HG03039 (cell line): ENCODE data around the gene PARVB.

Experiments used
- ATAC-seq: cut with Tn5 transposase; IDR thresholded peaks from one replicate; pipeline ENCODE4 v1.9.1; 2021; ENCODE audit warnings: mild to moderate bottlenecking, moderate library complexity; ENCODE audit not compliant: unreplicated experiment

The PARVB gene

DNA sequence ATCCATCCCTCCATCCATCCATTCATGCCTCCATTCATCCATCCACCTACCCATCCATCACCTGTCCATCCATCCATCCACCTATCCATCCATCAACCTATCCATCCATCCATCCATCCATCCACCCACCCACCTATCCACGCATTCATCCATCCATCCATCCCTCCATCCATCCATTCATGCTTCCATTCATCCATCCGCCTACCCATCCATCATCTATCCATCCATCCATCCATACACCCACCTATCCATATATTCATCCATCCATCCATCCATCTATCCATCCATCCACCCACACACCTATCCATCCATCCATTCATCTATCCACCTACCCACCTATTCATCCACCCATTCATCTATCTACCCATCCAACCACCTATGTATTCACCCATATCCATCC is 170.5 kb downstream of the PARVB start:
- no peak for ATAC-seq

DNA sequence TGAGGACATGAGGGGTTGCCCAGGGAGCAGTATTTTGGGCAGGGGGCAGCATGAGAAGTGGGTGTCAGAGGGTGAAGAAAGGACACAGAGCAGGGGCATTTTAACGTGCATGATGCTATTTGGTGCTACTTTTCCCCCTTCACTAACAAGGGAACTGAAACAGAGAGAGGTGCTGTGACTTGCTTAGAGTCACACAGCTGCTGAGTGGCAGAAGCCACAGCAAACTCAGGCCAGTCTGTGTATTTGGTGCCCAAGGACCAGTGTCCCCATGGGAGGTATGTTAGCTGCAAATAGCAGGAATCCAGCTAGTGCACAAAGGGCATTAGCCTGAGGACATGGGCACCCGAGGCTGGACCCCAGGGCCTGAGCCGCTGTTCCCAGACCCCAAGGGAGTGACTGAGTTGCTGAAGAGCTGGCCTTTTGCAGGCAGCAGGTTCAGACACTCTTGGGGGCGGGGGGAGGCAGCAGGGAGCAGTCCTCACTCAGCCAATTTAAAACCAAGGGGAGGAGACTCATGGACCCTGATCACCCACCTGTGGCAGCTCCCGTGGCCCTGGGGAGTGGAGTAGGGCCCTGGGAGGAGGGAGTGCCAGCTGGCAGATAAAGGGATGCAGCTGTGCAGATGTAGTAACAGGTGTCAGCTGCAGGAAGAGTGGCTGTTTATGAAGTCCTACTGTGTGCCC is 171.2 kb downstream of the PARVB start:
- ATAC-seq: no peak

DNA sequence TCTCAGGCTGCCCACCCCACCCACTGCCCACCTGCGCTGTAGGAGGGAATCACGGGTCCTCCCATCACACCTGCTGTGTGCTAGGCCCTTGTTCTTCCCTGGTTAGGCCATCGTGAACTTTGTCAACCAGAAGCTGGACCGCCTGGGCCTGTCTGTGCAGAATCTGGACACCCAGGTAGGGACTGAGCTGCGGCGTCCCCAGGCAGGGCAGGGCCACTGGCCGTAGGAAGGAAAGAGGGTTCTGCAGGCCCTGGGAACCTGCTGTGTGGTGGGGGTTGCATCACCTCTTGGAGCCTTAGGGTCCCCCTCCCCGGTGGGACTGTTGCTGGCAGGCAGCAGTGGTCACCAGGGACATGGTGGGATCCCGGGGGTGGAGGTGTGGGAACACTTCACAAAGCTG is 172.1 kb downstream of the PARVB start:
- ATAC-seq: no peak

DNA sequence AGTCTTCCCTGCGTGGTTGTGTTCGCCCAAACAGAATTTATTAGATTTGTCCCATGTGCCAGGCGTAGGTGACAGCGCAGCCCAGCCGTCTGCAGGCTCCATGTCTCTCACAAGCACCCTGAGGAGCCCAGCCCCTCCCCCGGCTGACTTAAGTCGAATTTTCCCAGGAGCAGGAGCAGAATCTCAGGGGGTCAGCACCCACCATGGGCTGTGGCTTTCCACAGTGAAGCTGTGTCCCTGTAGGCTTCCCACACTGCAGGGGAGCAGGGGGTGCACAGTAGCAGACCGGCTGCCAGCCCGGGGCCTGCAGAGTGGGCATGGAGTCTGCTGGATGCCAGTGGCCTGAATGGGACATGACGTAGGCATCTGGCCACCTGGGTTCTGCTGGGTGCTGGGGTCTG is 172.6 kb downstream of the PARVB start:
- ATAC-seq: no peak

DNA sequence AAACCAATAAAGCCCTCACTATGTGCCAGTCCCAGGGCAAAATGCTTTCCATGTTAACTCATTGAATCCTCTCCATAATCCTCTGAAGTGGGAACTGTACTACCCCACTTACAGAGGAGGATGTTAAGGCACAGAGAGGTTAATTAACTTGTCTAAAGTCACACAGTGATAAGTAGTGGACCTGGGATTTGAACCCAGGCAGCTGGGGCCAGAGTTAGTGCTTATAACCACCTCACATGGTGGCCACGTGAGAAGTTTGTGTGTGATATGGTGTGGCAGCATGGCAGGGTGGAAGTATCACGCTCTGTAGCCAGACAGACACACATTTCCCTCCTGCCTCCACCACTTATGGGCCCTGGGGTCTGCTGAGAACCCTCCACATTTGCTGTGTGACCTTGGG is 173.2 kb downstream of the PARVB start:
- ATAC-seq: no peak

DNA sequence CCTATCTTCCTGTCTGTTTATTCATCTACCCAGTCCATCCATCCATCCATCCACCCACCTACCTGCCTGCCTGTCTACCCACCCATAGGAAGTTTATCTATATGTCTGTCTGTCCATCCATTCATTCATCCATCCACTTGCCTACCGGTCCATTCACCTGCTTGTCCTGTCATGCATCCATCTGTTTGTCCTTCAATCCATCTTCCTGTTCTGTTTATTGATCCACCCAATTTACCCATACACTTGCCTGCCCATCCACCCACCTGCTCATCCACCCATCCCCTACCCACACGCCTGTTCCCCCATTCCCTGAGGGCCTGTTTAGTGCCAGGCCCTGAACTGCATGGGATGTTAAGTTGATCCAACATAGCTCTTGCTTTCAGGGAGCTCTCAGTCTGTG is 175.1 kb downstream of the PARVB start:
- ATAC-seq: no peak

DNA sequence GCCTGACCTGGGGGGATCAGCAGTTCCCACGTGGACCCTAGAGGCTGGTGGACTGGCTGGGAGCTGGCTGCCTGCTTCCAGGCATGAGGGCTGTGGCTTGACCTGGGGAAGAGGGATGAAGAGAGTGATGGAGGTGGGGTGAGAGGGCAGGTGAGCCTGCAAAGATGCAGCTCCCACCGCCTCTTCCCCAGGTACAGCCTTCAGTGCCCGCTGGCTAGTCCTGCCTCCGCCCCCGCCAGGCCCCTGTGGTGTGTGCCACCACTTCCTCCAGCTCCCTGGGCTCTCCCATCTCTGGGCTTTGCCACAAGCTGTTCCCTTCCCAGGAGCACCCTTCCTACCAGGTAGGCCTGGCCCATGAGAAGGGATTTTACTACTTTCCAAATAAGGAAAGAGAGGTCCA is 175.8 kb downstream of the PARVB start:
- no peak for ATAC-seq

DNA sequence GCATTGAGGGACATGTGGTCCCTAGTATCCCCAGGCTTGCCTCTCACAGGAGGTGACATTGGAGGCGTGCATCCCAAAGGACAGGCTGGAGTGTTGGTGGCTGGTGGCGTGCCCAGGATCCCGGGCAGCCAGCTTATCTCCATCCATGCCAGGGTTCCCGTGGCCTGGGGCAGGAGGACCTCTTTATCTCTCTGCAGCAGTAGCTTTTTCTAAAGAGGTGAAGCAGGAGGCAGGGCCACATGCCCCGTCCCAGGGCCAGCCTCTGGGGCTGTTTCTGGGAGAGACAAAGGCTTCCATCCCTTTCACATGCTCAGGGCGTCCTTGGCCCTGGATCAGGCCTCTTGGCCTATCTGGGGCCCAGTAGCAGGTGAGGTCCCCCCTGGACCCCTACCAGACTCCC is 176.3 kb downstream of the PARVB start:
- ATAC-seq: no peak

DNA sequence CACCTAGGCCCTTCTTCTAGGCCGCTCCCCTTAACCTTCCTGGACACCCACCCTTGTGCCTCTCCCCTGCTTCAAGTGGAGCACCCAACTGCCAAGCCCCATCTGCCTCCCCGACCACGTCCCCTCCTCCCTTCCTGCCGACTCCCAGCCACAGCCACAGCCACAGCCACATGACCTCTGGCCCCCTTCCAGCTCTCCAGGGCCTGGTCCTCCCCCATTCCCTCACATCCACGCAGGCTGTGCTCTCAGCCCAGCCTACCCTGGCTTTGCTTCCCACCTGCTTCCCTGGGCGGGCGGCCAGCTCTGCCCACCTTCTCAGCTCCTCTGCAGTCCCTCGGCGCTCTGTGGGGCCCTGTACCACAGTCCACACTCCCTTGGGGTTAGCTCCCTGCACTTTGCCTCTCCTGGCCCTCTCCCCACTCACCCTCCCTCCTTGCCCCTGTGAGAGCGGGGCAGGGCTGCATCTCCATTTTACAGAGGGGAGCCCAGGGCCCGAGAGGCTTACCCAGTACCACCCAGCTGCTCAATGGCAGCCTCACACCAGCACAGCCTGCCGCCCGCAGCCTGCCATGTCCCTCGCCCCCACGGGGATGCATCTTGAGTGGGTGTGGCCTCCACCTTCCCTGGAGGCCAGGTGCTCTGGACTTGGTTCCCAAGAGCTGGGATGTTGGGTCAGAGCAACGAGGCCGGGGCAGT is 176.9 kb downstream of the PARVB start:
- ATAC-seq: no peak

DNA sequence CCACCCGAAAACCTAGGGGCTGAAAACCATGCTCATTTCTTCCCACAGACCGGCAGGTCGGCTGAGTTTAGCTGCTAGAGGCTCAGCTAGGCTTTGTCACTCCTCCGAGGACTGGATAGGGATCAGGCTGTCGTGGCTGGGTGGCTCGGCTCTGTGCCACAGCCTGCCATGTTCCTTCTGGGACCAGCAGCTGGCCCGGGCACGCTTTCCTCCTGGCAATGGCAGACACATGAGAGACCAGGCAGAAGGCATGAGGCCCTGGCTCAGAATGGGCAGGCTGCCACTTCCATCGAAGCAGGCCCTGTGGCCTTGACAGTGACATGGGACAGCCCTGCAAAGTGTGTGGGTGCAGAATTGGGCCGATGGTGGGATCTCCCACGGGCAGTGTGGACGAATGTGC is 177.6 kb downstream of the PARVB start:
- no peak for ATAC-seq

DNA sequence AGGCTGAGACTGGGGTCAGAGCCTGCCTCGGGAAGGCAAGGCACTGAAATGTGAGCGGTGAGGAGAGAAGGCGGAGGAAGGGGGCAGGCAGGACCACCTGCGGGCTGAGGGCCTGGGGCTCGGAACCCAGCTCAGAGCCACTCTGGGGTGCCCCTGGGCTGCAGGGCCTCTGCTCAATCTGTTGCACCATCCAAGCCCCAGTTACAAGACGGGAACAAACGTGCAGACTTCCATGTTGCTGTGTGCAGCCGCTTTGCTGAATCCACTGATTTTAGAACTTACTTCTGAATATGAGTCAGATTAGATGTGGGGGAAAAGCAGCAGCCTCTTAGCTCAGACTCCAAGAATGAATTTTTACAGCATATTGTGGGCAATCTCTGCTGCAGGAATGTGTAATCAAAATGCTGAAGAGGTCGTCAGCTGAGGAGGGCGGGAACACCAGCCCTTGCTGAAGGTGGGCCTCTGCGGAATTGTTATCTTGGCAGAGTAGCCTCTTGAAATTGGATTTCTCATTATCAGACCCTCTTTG is 178.2 kb downstream of the PARVB start:
- no peak for ATAC-seq

DNA sequence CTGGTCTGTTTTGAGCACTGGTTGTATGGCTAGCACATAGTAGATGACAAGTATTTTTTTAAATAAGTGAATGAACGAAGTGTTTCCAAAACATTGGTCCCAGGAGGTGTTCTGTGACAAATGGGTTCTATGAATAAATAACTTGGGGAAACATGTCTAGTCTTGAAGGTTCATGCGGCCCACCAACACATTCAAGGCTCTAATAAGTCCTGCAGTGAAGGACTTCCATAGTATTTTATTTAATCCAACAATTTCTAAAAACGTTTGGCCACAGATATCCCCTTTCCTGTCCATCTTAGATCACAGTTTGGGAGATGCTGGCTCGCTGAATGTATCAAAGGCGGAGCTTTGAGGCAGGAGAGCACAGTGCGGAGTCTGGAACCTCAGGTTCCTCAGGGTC is 179.1 kb downstream of the PARVB start:
- no peak for ATAC-seq

DNA sequence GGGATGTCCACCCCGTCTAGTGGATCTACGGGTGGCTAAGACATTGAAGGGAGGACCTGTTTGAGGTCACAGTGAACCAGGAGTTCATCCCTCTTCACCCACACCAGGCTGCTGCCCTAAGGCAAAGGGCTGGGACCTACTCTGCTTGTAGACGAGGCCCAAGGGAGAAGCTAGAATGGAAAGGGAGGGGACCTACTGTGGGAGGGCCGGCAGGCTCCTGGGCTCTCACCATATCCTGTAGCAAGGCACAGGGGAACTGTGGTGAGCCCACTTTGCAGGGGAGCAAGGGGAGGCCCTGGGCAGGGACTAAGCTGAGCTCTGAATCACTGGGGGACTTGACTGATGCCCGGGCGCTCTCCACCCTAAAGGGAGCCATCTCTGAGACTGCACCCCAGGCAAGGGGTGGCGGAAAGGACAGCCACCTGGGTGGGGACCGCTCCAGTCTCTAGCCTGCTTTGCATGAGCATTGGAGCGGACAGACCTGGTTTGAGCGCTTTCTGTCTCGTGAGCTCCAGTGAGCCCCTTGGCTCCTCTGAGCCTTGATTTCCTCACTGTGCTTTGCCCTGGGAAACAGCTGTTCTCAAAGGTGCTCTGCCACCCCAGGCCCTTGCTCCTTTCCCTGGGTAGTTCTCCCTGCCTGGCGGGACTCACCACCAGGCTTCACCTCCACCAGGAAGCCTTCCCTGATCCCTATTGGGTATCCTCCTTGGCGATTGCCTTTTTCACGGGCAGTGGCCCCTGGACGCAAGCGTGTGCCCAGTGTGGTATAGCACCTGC is 180.8 kb downstream of the PARVB start:
- ATAC-seq: no peak

DNA sequence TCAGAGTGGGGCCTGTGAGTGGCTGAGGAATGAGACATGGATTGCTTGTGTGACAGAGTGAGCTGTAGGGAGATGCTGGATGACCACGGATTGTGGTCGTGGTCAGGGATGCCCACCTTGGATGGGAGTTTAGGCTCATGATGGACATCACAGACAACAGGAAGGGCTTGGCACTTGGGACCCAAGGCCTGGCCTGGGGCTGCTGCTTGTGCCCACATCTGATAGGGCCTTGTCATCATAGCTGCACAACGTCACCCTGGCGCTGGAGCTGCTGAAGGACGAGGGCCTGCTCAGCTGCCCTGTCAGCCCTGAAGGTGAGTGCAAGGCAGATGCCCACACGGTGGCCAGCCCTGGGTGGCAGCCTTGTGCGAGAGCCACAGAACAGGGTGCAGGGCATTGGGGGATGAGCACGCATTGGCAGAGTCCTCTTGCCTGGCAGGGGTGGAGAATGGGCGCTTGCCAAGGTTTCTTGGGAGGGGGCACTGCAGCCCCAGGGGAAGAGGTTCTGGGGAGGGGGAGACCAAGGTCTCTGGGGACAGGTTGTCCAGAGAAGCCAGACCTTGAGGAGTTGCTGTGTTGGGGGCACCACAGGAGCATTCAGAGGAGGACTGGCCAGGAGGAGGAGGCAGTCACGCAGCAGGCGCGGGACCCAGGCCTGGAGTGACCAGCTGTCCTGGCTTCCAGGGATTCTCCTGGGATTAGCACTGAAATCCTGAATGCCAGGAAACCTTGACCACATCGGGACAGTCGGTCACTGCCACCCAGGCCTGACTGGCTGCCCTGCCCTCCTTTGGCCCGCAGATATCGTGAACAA is 181.6 kb downstream of the PARVB start:
- ATAC-seq: no peak

DNA sequence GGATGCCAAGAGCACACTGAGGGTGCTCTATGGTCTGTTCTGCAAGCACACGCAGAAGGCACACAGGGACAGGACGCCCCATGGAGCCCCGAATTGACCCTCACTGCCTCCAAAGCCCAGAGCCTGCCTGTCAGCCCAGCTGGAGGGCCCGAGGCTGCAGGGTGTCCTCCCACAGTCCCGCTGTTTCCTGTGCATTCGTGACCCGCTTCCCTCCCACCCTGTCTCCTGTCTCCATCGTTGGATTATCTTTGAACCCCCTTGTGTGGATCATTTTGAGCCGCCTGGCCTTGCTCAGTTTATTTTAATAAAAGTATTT is 182.2 kb downstream of the PARVB start:
- ATAC-seq: no peak

DNA sequence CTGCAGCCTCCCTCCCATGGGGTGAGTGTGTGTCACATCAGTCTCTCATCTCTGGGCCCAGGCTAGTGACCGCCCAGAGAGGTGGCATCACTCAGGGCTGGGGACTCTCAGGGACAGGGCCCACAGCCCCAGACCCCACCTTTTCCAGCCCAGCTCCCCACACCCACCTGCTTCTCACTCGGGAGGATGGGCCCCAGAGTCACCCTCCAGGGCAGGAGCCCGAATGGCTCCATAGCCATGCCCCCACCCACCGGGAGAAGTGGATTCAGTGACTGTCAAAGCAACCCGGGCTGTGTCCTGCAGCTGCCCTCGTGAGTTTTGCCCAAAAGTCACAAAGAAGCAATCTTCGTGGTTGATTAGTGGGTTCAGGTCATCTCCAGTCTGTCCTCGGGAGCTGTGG is 182.6 kb downstream of the PARVB start:
- ATAC-seq: no peak

DNA sequence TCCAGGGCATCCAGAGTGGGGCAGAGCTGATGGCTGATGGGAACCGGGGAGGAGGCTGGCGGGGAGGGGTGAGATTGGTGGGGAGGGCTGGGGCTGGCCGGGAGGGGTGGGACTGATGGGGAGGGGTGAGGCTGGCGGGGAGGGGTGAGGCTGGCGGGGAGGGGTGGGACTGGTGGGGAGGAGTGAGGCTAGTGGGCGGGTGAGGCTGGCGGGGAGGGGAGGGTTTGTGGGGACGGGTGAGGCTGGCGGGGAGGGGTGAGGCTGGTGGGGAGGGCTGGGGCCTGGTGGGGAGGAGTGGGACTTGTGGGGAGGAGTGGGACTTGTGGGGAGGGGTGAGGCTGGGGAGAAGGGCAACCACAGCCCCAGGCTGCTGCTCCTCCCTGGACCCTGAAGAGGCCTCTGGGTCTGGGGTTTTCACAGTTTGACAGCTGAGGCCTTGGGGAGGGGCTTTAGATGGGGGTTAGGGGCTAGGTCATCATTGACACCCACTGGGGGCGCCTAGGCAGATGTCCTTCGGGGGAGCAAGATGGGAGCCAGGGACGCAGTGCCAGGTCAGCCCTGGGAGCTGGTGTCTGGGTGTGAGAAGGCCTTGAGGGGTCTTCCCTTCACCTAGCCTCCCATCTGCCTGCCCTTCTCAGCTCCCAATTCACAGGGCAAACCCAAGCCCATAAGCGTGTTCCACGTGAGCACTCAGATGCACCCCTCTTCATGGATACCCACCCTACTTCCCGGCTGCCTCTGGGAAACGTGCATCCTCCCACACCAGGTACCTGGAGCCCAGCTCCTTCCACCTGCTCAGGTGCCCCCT is 183.3 kb downstream of the PARVB start:
- ATAC-seq: no peak

DNA sequence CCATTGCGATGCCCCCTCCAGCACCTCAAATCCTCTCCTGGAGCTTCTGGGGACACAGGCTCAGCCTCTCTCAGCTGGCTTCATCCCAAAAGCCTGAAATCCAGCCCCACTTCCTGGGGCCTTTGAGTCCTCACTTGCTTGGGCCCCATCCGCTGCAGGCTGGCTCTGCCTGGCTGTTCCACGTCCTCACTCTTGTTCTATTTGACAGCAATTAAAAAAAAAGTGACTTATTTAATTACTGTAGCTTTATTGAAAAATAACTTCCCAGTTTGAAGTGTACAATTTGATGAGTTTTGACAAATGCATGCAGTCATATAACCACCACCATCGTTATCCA is 183.8 kb downstream of the PARVB start:
- ATAC-seq: no peak

DNA sequence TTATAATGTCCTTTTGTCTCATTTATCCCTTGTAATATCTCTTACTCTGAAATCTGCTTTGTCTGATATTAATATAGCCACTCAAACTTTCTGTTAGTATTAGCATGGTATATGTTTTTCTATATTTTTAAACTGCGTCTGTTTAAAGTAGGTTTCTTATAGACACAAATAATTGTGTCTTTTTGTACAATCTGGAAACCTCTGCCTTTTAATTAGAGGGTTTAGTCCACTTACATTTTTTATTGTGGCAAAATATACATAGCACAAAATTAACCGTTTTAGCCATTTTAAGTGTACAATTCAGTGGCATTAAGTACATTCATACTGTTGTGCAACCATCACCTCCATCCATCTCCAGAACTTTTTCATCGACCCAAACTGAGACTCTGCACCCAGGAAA is 185.2 kb downstream of the PARVB start:
- ATAC-seq: no peak

DNA sequence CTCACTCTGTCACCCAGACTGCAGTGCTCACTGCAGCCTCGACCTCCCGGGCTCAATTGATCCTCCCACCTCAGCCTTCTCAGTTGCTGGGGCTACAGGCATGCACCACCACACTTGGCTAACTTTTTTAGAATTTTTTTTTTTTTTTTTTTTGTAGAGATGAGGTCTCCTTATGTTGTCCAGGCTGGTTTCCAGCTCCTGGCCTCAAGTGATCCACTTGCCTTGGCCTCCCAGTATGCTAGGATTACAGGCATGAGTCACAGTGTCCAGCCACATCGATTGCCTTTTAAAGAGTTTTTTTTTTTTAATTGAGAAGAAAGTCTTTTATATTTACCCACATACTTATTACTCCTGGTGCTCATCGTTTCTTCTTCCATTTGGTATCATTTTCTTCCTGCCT is 186.6 kb downstream of the PARVB start:
- no peak for ATAC-seq
